SK-N-DZ (cell line): ENCODE data around the gene CTDP1.
"Not testable (repeated sequence)": the region's sequence is repeated elsewhere in the genome, so short reads cannot be mapped to it uniquely, and the experiment has no call there.

Experiments used
- DNase-seq: peaks from one replicate; pipeline ENCODE4 v3.0.0-alpha.2; 2015; ENCODE audit warnings: low spot score

CTDP1 gene

GRCh38 chr18:79682481-79682880, 2.9 kb downstream of the CTDP1 start:
- no peak for DNase-seq

- DNase-seq = no peak
These were observed 3.5 kb downstream of the CTDP1 start for GRCh38 chr18:79682894-79683625.

GRCh38 chr18:79683626-79684282, 4.2 kb downstream of the CTDP1 start:
- no peak for DNase-seq

GRCh38 chr18:79684283-79684631, 4.7 kb downstream of the CTDP1 start:
- no peak for DNase-seq

GRCh38 chr18:79684787-79685186, 5.2 kb downstream of the CTDP1 start:
- DNase-seq = no peak

GRCh38 chr18:79685281-79685680, 5.7 kb downstream of the CTDP1 start:
- DNase-seq = no peak

- no peak for DNase-seq
These were observed 6.4 kb downstream of the CTDP1 start for GRCh38 chr18:79685971-79686370.

GRCh38 chr18:79687806-79688205, 8.2 kb downstream of the CTDP1 start:
- no peak for DNase-seq

GRCh38 chr18:79690071-79690470, 10.5 kb downstream of the CTDP1 start:
- no peak for DNase-seq

- DNase-seq = no peak
These were observed 11.2 kb downstream of the CTDP1 start for GRCh38 chr18:79690586-79691482.

GRCh38 chr18:79692056-79692455, 12.5 kb downstream of the CTDP1 start:
- no peak for DNase-seq

GRCh38 chr18:79692886-79693285, 13.3 kb downstream of the CTDP1 start:
- no peak for DNase-seq

- no peak for DNase-seq
These were observed 14.1 kb downstream of the CTDP1 start for GRCh38 chr18:79693561-79694205.

GRCh38 chr18:79694206-79694894, 14.7 kb downstream of the CTDP1 start:
- DNase-seq = not testable (repeated sequence)

GRCh38 chr18:79694895-79695213, 15.3 kb downstream of the CTDP1 start:
- no peak for DNase-seq

- DNase-seq = no peak
These were observed 15.7 kb downstream of the CTDP1 start for GRCh38 chr18:79695269-79695668.

- no peak for DNase-seq
These were observed 16.6 kb downstream of the CTDP1 start for GRCh38 chr18:79695856-79696850.

GRCh38 chr18:79697178-79697577, 17.6 kb downstream of the CTDP1 start:
- no peak for DNase-seq

GRCh38 chr18:79697976-79698375, 18.4 kb downstream of the CTDP1 start:
- no peak for DNase-seq

- no peak for DNase-seq
These were observed 19.2 kb downstream of the CTDP1 start for GRCh38 chr18:79698668-79699335.
